ENCODE data around the gene HAPSTR1.

Gene HAPSTR1

GRCh38 chr16:9124444-9124843, 33.0 kb downstream of the HAPSTR1 start:
- H3K4me3 ChIP-seq (replicated peaks; ENCODE audit: insufficient read depth, low read length): no peak overlapping the region
- DNase-seq (ENCODE audit: low read depth in 1 of 2, low spot score in 1 of 2): no peak
- no peaks in the 10 kb centered on the region for H3K27me3 ChIP-seq (ENCODE audit: insufficient read depth, poor library complexity, severe bottlenecking)
- H3K27ac ChIP-seq (replicated peaks): no peak overlapping the region
- no peak for TF ChIP-seq SPI1 (IDR thresholded peaks at IDR 0.05; ENCODE audit: borderline replicate concordance, low read depth)
- TF ChIP-seq CTCF (IDR thresholded peaks at IDR 0.05; ENCODE audit: insufficient read depth, low read length): no peak
- TF ChIP-seq GABPA (IDR thresholded peaks at IDR 0.05; ENCODE audit: low read depth): no peak
- TF ChIP-seq, protein P1, sequence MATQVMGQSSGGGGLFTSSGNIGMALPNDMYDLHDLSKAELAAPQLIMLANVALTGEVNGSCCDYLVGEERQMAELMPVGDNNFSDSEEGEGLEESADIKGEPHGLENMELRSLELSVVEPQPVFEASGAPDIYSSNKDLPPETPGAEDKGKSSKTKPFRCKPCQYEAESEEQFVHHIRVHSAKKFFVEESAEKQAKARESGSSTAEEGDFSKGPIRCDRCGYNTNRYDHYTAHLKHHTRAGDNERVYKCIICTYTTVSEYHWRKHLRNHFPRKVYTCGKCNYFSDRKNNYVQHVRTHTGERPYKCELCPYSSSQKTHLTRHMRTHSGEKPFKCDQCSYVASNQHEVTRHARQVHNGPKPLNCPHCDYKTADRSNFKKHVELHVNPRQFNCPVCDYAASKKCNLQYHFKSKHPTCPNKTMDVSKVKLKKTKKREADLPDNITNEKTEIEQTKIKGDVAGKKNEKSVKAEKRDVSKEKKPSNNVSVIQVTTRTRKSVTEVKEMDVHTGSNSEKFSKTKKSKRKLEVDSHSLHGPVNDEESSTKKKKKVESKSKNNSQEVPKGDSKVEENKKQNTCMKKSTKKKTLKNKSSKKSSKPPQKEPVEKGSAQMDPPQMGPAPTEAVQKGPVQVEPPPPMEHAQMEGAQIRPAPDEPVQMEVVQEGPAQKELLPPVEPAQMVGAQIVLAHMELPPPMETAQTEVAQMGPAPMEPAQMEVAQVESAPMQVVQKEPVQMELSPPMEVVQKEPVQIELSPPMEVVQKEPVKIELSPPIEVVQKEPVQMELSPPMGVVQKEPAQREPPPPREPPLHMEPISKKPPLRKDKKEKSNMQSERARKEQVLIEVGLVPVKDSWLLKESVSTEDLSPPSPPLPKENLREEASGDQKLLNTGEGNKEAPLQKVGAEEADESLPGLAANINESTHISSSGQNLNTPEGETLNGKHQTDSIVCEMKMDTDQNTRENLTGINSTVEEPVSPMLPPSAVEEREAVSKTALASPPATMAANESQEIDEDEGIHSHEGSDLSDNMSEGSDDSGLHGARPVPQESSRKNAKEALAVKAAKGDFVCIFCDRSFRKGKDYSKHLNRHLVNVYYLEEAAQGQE (IDR thresholded peaks at IDR 0.05; ENCODE audit: insufficient replicate concordance, low read depth): no peak
- TF ChIP-seq POLR2AphosphoS5 (IDR thresholded peaks at IDR 0.05; ENCODE audit: low read depth): no peak

- Histone ChIP-seq H3K4me3 (replicated peaks; ENCODE audit: insufficient read depth, low read length) (no peak overlapping the region), H3K27me3 (ENCODE audit: insufficient read depth, poor library complexity, severe bottlenecking) (no peaks in the 10 kb centered on the region), H3K27ac (replicated peaks) (no peak overlapping the region)
- TF ChIP-seq, protein P1 (IDR thresholded peaks at IDR 0.05; ENCODE audit: insufficient replicate concordance, low read depth): no peak
- 0 out of 2 replicates have a peak, but pooled peaks have one; percentile 37 for TF ChIP-seq POLR2AphosphoS5 (IDR thresholded peaks at IDR 0.05; ENCODE audit: low read depth)
- DNase-seq (ENCODE audit: low read depth in 1 of 2, low spot score in 1 of 2): no peak
Measured at GRCh38 chr16:9124908-9125584, 33.6 kb downstream of the HAPSTR1 start.

GRCh38 chr16:9125658-9126505, 34.4 kb downstream of the HAPSTR1 start:
- DNase-seq (ENCODE audit: low read depth in 1 of 2, low spot score in 1 of 2): no peak
- Histone ChIP-seq H3K27me3 (ENCODE audit: insufficient read depth, poor library complexity, severe bottlenecking) (no peaks in the 10 kb centered on the region), H3K4me3 (replicated peaks; ENCODE audit: insufficient read depth, low read length) (no peak overlapping the region), H3K27ac (replicated peaks) (no peak overlapping the region)
- TF ChIP-seq GABPA (IDR thresholded peaks at IDR 0.05; ENCODE audit: low read depth): no peak
- no peak for TF ChIP-seq CTCF (IDR thresholded peaks at IDR 0.05; ENCODE audit: insufficient read depth, low read length)
- TF ChIP-seq POLR2AphosphoS5 (IDR thresholded peaks at IDR 0.05; ENCODE audit: low read depth): no peak
- no peak for TF ChIP-seq SPI1 (IDR thresholded peaks at IDR 0.05; ENCODE audit: borderline replicate concordance, low read depth)
- TF ChIP-seq, protein P1 (IDR thresholded peaks at IDR 0.05; ENCODE audit: insufficient replicate concordance, low read depth): no peak

Data from HL-60 (cell line).